ENCODE results near the gene HOXC12.

The HOXC12 gene

GRCh38 chr12:53940443-53941014, 14.2 kb upstream of the HOXC12 start:
- no peak for DNase-seq (ENCODE audit: low read depth)

DNA sequence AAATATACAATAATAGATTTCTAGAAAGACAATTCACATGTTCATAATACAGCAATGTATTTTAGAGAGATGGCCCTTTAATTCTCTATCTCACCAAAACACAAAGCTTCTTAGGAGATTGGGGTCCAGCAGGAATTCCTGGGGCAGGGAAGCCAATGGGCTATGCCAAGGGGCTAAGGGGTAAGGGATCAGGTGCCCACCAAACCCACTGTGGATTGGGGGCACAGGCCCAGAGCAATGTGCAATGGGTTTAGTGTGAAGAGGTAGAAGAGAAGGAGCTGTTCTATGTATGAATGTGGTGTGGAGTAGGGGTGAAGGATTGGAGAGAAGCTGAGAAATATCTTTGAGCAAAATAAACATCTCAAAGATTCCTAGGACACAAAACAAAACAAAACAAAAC, 13.5 kb upstream of the HOXC12 start:
- no peak for DNase-seq (ENCODE audit: low read depth)

DNA sequence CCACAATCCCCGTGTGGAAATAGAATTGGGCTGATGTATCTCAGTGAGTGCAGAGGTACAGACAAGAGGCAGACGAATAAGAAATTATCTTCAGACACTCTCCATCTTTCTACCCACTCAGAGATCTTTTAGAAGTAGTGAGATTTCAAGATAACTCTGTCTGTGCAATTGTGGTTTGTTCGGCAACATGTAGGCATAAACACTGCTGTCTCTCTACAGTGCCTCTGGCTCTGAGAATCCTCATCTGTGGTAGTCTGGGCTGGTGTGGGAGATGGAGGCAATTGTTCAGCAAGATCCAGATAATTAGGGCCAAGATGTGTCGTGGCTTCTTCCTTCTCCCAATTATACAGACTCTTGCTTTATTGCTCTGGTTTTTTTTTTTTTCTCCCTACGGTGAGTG, 13.0 kb upstream of the HOXC12 start:
- DNase-seq (ENCODE audit: low read depth) = no peak

- no peak for DNase-seq (ENCODE audit: low read depth)
Measured at GRCh38 chr12:53942467-53942997, 12.2 kb upstream of the HOXC12 start.

GRCh38 chr12:53944209-53944608, 10.5 kb upstream of the HOXC12 start:
- DNase-seq (ENCODE audit: low read depth) = no peak

DNA sequence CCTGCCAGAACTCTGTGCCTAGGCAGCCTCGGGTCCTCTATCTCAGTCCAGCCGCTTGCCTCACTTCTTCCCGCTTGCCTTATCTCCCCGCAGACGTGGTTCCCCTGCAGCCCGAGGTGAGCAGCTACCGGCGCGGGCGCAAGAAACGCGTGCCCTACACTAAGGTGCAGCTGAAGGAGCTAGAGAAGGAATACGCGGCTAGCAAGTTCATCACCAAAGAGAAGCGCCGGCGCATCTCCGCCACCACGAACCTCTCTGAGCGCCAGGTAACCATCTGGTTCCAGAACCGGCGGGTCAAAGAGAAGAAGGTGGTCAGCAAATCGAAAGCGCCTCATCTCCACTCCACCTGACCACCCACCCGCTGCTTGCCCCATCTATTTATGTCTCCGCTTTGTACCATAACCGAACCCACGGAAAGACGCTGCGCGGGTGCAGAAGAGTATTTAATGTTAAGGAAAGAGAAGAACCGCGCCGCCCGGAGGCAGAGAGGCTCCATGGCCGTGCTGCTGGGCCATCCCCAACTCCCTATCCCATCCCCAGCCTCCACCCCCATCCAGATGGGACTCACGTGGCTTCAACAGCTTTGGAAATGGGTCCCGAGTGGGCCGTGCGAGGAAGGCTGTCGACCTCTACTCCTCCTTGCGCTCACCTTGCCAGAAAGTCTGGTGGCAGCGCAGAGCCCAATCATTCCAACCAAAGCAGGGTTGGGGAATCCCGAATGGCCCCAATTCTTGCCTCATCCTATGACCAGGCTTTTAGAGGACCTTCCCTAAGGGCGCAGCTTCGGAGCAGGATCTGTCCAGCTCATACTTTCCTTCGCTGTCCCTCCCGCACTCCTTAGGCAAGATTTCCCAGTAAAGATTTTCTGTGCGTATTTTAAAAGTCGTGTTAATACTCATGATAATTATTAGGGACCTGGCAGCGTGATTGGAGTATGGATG, 9.5 kb upstream of the HOXC12 start:
- no peak for DNase-seq (ENCODE audit: low read depth)

DNA sequence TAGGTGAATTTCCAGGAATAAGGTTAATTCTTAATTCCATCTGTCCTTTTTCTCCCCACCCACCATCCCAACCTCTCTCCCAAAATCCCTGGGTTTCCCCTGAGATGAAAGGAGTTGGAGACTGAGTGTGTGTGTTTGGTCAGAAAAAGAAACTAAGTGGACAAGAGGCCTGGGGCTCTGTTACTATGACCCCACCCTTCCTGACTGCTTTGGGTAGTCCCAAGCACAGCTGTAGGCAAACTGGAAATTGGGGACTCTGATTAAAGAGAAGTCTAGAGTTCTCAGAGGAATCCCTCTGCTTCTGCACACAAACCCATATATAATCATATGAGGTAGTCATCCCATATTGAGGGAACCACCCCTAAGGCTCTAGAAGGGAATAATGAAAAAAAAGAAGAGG, 7.0 kb upstream of the HOXC12 start:
- no peak for DNase-seq (ENCODE audit: low read depth)

GRCh38 chr12:53948650-53949593, 5.8 kb upstream of the HOXC12 start:
- DNase-seq (ENCODE audit: low read depth) = no peak

- no peak for DNase-seq (ENCODE audit: low read depth)
Measured at GRCh38 chr12:53949631-53950436, 4.9 kb upstream of the HOXC12 start.

DNA sequence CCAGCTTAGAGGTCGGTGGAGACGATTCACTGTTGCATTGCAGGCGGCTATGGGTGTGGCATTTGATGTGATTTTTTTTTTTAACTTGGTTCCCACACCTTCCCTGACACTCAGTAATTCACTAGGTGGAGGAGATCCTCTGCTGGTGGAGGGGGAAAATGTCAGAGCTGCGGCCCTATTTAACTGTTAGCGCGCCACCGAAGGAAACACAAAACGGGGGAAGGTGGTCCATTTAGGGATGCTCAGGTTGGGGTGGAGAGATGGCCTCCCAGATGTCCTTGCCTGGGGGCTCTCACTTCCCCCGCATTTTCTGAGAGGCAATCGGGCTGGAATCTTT, 4.3 kb upstream of the HOXC12 start:
- DNase-seq (ENCODE audit: low read depth) = no peak

DNA sequence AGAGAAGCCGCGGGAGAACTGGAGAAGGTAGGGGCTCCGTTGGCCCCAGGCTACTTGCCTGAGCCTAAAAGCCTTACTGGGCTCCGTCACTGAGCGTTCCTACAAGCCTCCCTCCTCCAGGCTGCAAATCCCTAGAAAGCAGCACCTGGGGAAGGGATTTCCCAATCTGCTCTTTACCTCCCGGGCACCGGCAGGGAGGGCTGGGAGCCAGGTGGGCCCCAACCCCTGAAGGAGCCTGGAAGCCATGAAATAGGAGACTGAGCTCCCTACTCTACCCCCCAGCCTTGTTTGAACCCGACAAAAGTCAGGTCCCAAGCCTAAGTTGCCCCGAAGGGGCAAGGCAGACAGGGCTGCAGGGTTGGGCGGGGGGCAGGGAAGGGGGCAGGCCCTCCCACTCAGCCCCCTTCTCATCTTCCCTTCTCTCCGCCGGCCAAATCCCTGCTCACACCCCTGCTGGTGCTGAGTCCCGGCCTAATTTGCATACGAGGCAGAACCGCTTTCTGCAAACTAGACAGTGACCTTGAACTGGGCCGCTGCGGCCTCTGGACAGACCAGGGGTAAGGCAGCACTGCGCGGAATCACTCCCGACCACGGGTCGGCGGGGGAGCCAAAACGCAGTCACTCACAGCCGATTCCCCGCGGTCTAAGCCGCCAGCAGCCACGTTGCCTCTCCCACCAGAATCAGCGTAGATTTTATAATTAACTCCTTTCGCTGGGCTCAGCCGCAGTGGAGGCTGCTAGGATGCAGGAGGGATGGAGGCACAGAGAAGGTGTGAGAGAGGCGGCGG, 3.7 kb upstream of the HOXC12 start:
- DNase-seq (ENCODE audit: low read depth) = no peak

- DNase-seq (ENCODE audit: low read depth) = no peak
Measured at GRCh38 chr12:53951577-53952334, 2.9 kb upstream of the HOXC12 start.

DNA sequence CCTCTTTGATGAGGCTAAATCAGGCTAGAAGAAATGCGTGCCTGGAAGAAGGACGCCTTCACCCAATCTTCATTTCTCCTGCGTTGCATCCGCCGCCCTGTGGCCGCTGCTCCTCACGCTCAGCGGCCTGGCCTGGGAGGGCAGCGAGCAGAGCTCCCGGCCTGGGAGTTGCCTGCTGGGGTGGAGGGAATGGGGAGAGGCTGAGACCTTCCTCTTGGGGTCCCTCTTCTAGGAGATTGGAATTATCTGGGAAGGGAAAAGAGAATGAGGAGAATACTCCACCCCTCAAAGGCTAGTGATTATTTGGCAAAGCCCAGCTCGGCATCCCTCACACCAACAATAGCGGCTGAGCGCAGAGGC, 2.4 kb upstream of the HOXC12 start:
- no peak for DNase-seq (ENCODE audit: low read depth)

- no peak for DNase-seq (ENCODE audit: low read depth)
Measured at GRCh38 chr12:53952871-53953734, 1.6 kb upstream of the HOXC12 start.

DNA sequence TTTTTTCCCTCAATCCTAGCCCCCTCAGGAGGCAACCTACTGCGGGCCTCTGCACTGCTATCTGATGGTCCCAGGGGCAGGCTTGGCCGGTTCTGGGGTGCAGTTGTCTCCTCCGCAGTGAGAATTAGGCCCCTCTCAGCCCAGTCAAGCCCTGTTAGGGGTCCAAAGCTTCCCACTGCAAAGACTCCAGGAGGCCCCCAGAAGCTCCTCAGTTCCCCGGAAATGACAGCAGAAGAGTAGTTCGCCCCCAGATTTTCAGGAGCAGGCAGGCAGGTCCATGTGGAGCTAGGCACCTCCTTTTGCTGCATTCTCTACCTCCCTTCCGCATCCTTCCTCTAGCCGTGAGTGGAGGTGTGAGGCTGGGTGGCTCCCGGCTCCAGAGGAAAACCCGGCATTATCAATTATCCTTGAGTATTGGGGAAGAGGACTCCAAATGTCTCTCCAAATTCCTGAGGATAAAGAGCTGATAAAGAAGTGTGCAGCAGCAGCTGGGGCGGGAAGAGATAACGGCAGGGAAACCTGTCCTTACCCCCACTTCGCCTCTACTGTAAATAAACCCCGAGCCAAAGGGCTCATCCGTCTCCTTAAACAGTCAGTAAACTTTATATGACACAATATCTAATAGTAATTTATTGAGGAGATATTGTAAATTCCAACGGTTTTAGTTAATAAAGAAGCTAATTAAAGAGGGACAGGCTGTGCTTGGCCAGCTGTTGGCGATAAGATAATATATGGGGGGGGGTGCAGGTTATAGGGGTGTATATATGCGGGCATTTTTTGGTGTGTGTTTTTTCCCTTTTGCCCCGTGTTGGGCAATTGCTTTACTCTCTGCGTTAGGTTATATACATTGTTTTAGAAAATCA, 641 bp upstream of the HOXC12 start:
- no peak for DNase-seq (ENCODE audit: low read depth)

DNA sequence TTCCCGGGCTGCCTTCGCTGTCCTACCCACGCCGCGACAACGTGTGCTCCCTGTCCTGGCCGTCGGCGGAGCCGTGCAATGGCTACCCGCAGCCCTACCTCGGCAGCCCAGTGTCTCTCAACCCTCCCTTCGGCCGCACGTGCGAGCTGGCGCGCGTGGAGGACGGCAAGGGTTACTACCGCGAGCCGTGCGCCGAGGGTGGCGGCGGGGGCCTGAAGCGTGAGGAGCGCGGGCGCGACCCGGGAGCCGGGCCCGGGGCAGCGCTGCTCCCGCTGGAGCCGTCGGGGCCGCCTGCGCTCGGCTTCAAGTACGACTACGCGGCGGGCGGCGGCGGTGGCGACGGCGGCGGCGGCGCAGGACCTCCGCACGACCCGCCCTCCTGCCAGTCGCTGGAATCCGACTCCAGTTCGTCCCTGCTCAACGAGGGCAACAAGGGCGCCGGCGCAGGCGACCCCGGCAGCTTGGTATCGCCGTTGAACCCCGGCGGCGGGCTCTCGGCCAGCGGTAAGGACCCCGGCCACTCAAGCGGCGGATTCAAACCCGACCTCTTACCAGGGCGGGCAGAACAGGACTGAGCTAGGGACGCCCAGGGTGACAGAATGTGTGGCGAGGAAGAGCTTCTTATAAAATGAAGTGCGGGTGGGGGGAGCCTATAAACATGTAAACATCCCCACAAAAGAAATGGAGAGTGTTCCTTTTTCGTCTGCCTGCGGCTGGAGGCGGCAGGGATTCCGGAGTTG, 503 bp downstream of the HOXC12 start:
- no peak for DNase-seq (ENCODE audit: low read depth)

GRCh38 chr12:53955776-53956250, 1.1 kb downstream of the HOXC12 start:
- DNase-seq (ENCODE audit: low read depth) = no peak

Measured in activated T-cell treated with anti-CD3 and anti-CD28 coated beads for 24 hours (primary cell).